GM23248 (cell line): ENCODE measurements around the gene KIDINS220.

Experiments used
- EZH2 ChIP-seq: fragments of 200-600 bp; sonication (generic); IDR thresholded peaks from 2 replicates; pipeline ENCODE4 v1.6.1; 2018; ENCODE audit warnings: antibody characterized with exemption, mild to moderate bottlenecking; ENCODE audit not compliant: insufficient read depth, poor library complexity, severe bottlenecking
- EZH2phosphoT487 ChIP-seq: fragments of 200-600 bp; sonication (generic); IDR thresholded peaks from 2 replicates; pipeline ENCODE4 v1.6.1; 2018; ENCODE audit warnings: antibody characterized with exemption, moderate library complexity, mild to moderate bottlenecking, low read depth; ENCODE audit not compliant: insufficient read depth

DNA sequence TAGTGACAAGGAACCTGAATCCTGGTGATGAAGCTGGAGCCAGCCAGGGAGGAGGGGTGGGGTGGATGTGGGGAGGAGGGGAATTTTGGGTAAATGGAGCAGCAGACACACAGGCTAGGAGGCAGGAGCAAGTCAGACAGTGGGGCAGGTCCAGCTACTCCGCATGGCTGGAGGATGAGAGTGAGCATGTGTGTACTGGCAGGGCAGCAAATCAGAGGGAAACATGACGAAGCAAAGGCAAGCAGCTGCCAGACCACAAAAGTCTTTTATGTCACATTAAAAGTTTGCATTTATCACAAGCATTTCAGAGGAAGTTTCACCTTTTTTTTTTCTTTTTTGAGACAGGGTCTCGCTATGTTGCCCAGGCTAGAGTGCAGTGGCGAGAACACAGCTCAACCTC, 11.9 kb upstream of the KIDINS220 start:
- TF ChIP-seq EZH2phosphoT487 (no peak), EZH2 (no peak)
